ENCODE data around the gene YPEL2. TPM values are rescaled to one million over a fixed set of nuclear protein-coding genes. Genes with fewer than 3 reads are reported as not detected.

Gene YPEL2
- total and polyA plus RNA-seq, 4 donors = 7.8 to 47.0 (median 11.4) TPM

GRCh38 chr17:59397316-59398073 lies 66.0 kb downstream of the YPEL2 start:
- WGBS, 2 donors = 97 to 98% methylated on average over 15 of the region's 15 CpGs
- ATAC-seq (ENCODE audit: insufficient read depth, low FRiP score) = no peak

GRCh38 chr17:59399914-59400313 lies 68.5 kb downstream of the YPEL2 start:
- no peak for DNase-seq
- Histone ChIP-seq H3K4me1 (ENCODE audit: control insufficient read depth in 5 of 5, insufficient read depth in 5 of 5, low read length in 5 of 5) (peaks cover 0 to 5% (median 2%) of the 10 kb centered on the region in 5 donors), H3K36me3 (ENCODE audit: control insufficient read depth in 4 of 4, insufficient read depth in 4 of 4, low read length in 4 of 4) (peaks cover 0 to 20% (median 15%) of the 10 kb centered on the region in 4 donors), H3K4me3 (no peak overlapping the region), H3K27me3 (ENCODE audit: control insufficient read depth in 3 of 3, insufficient read depth in 3 of 3, low read length in 2 of 3) (no peaks in the 10 kb centered on the region), H3K27ac (ENCODE audit: low read depth in 1 of 2, low read length in 1 of 2) (peak overlapping the region in 1 of 2 donors; percentile 14), H3K9ac (ENCODE audit: insufficient read depth in 1 of 2, low read length in 2 of 2) (no peak overlapping the region), H3K9me3 (ENCODE audit: control insufficient read depth in 4 of 4, insufficient read depth in 3 of 4, low read length in 3 of 4) (no peaks in the 10 kb centered on the region)
- no peak for TF ChIP-seq CTCF (IDR thresholded peaks at IDR 0.05; ENCODE audit: control extremely low read depth, extremely low read depth)
- ATAC-seq (ENCODE audit: insufficient read depth, low FRiP score) = no peak
- WGBS, 2 donors = 68 to 75% methylated on average over 7 of the region's 7 CpGs

More at GRCh38 chr17:59397316-59398073, 66.0 kb downstream of the YPEL2 start:
- Histone ChIP-seq H3K27ac (ENCODE audit: low read depth in 1 of 2, low read length in 1 of 2) (no peak overlapping the region), H3K4me3 (no peak overlapping the region), H3K27me3 (ENCODE audit: control insufficient read depth in 3 of 3, insufficient read depth in 3 of 3, low read length in 2 of 3) (no peaks in the 10 kb centered on the region), H3K36me3 (ENCODE audit: control insufficient read depth in 4 of 4, insufficient read depth in 4 of 4, low read length in 4 of 4) (peaks cover 0 to 20% (median 13%) of the 10 kb centered on the region in 4 donors), H3K4me1 (ENCODE audit: control insufficient read depth in 5 of 5, insufficient read depth in 5 of 5, low read length in 5 of 5) (peaks cover 0 to 5% (median 2%) of the 10 kb centered on the region in 5 donors), H3K9ac (ENCODE audit: insufficient read depth in 1 of 2, low read length in 2 of 2) (no peak overlapping the region), H3K9me3 (ENCODE audit: control insufficient read depth in 4 of 4, insufficient read depth in 3 of 4, low read length in 3 of 4) (no peaks in the 10 kb centered on the region)
- no peak for DNase-seq
- no peak for TF ChIP-seq CTCF (IDR thresholded peaks at IDR 0.05; ENCODE audit: control extremely low read depth, extremely low read depth)

- no peaks in the 10 kb centered on the region for H3K27me3 ChIP-seq (ENCODE audit: control insufficient read depth in 3 of 3, insufficient read depth in 3 of 3, low read length in 2 of 3)
- TF ChIP-seq CTCF (IDR thresholded peaks at IDR 0.05; ENCODE audit: control extremely low read depth, extremely low read depth) = no peak
- H3K9me3 ChIP-seq (ENCODE audit: control insufficient read depth in 4 of 4, insufficient read depth in 3 of 4, low read length in 3 of 4) = no peaks in the 10 kb centered on the region
- peak overlapping the region; percentile 33 to 36 for H3K27ac ChIP-seq (ENCODE audit: low read depth in 1 of 2, low read length in 1 of 2)
- ATAC-seq (ENCODE audit: insufficient read depth, low FRiP score) (no peak), DNase-seq (peak in 1 of 3 donors; percentile 25)
- no peak overlapping the region for H3K9ac ChIP-seq (ENCODE audit: insufficient read depth in 1 of 2, low read length in 2 of 2)
- 79 to 95% methylated on average over 5 of the region's 5 CpGs for WGBS, 2 donors
- H3K36me3 ChIP-seq (ENCODE audit: control insufficient read depth in 4 of 4, insufficient read depth in 4 of 4, low read length in 4 of 4) = peaks cover 0 to 19% (median 12%) of the 10 kb centered on the region in 4 donors
- H3K4me3 ChIP-seq = no peak overlapping the region
- H3K4me1 ChIP-seq (ENCODE audit: control insufficient read depth in 5 of 5, insufficient read depth in 5 of 5, low read length in 5 of 5) = peaks cover 0 to 5% (median 2%) of the 10 kb centered on the region in 5 donors
Measured at GRCh38 chr17:59400858-59401257, 69.4 kb downstream of the YPEL2 start.

Data from lung (tissue), 12 donors.